H1 (cell line): ENCODE measurements around the gene LSM2. TPM values are rescaled to one million over a fixed set of nuclear protein-coding genes. Genes with fewer than 3 reads are reported as not detected.

Source experiments
- CTCF ChIA-PET: fragments of 300-600 bp; sonication (Branson Sonifier 250); formaldehyde crosslinking; loops from one replicate; lab custom pipeline; 2021; ENCODE audit not compliant: partially characterized antibody; lab: Charles Lee
- POLR2A ChIA-PET: fragments of 300-600 bp; sonication (Branson Sonifier 250); formaldehyde crosslinking; loops from one replicate; lab custom pipeline; 2021; ENCODE audit warnings: inconsistent platforms; ENCODE audit not compliant: partially characterized antibody; lab: Charles Lee
- DNase-seq, 2 experiments: peaks; one replicate each; pipeline versions ENCODE4 v3.0.0 to v3.0.0-alpha.2; 2010 to 2022; ENCODE audit warnings: low spot score in 2 of 2, low read depth in 1 of 2, mixed read lengths in 1 of 2
- FAIRE-seq: peaks from 2 replicates; lab custom pipeline; 2011; peaks lifted over from hg19 to GRCh38; lab: Jason Lieb, UNC
- H2AFZ ChIP-seq: 2 replicates; pipeline ENCODE4 v1.8.1; 2012; ENCODE audit warnings: low read length, inconsistent platforms
- H2AK5ac ChIP-seq: 2 replicates; pipeline ENCODE4 v1.6.1; 2013; ENCODE audit warnings: low read depth, low read length
- H2BK120ac ChIP-seq: replicated peaks from 2 replicates; pipeline ENCODE3; 2013; ENCODE audit warnings: low read depth, low read length, inconsistent platforms
- H2BK12ac ChIP-seq: 2 replicates; pipeline ENCODE4 v1.6.1; 2013; ENCODE audit warnings: low read depth, low read length
- H2BK15ac ChIP-seq: 2 replicates; pipeline ENCODE4 v1.6.1; 2013; ENCODE audit warnings: low read length
- H2BK20ac ChIP-seq: 2 replicates; pipeline ENCODE4 v1.6.1; 2013; ENCODE audit warnings: low read length
- H2BK5ac ChIP-seq: 2 replicates; pipeline ENCODE4 v1.6.1; 2013; ENCODE audit warnings: low read depth, low read length
- H3K14ac ChIP-seq: 2 replicates; pipeline ENCODE4 v1.6.1; 2013; ENCODE audit warnings: inconsistent platforms; ENCODE audit not compliant: insufficient read length
- H3K18ac ChIP-seq: 2 replicates; pipeline ENCODE4 v1.6.1; 2013; ENCODE audit warnings: low read length; ENCODE audit errors: extremely low read depth
- H3K23ac ChIP-seq: 2 replicates; pipeline ENCODE4 v1.6.1; 2013; ENCODE audit warnings: inconsistent platforms; ENCODE audit not compliant: insufficient read length
- H3K23me2 ChIP-seq: 2 replicates; pipeline ENCODE4 v1.6.1; 2013; ENCODE audit warnings: low read depth, low read length
- H3K27ac ChIP-seq: 2 replicates; pipeline ENCODE4 v1.6.1; 2011; ENCODE audit warnings: low read depth, low read length, inconsistent platforms
- H3K27me3 ChIP-seq, 4 experiments: replicated peaks in 1 of 4; 1 replicate in 1 of 4; 2 replicates in 3 of 4; pipeline versions ENCODE4 v1.6.1 to v1.8.1; 2011 to 2013; ENCODE audit warnings: low read length in 3 of 4, mild to moderate bottlenecking in 3 of 4, inconsistent platforms in 2 of 4, mixed read lengths in 2 of 4, moderate library complexity in 1 of 4; ENCODE audit not compliant: control insufficient read depth in 3 of 4, insufficient read depth in 3 of 4; ENCODE audit errors: extremely low read depth in 1 of 4
- H3K36me3 ChIP-seq, 4 experiments: 2 replicates each; pipeline versions ENCODE4 v1.6.1 to v1.8.1; 2011 to 2013; ENCODE audit warnings: mild to moderate bottlenecking in 4 of 4, low read length in 3 of 4, moderate library complexity in 2 of 4, control low read depth in 1 of 4, inconsistent platforms in 1 of 4; ENCODE audit not compliant: insufficient read depth in 4 of 4, control insufficient read depth in 2 of 4
- H3K4ac ChIP-seq: replicated peaks from 2 replicates; pipeline ENCODE3; 2013; ENCODE audit warnings: low read length, low read depth, mixed read lengths, inconsistent platforms; ENCODE audit not compliant: insufficient read length
- H3K4me1 ChIP-seq, 4 experiments: replicated peaks in 1 of 4; 1 replicate in 1 of 4; 2 replicates in 3 of 4; pipeline versions ENCODE4 v1.6.1 to v1.8.1; 2011 to 2013; ENCODE audit warnings: low read length in 3 of 4, inconsistent platforms in 2 of 4, mixed read lengths in 1 of 4; ENCODE audit not compliant: insufficient read depth in 4 of 4, control insufficient read depth in 3 of 4
- H3K4me2 ChIP-seq, 2 experiments: 2 replicates each; pipeline versions ENCODE4 v1.6.1 to v1.8.1; 2011 to 2013; ENCODE audit warnings: low read depth in 2 of 2, low read length in 2 of 2, control low read depth in 1 of 2, inconsistent platforms in 1 of 2, mild to moderate bottlenecking in 1 of 2; ENCODE audit not compliant: insufficient read depth in 1 of 2
- H3K4me3 ChIP-seq, 4 experiments: fragments of 200-600, 300-600 bp in 1 of 4; sonication (generic), shearing (Covaris generic), sonication (Bioruptor Twin) in 1 of 4; 2 replicates each; pipeline versions ENCODE4 v1.5.1 to v1.8.1; 2011 to 2016; ENCODE audit warnings: low read length in 4 of 4, low read depth in 3 of 4, control low read depth in 2 of 4, inconsistent platforms in 2 of 4, mild to moderate bottlenecking in 2 of 4, mixed read lengths in 1 of 4, moderate library complexity in 1 of 4; ENCODE audit not compliant: insufficient read depth in 2 of 4; ENCODE audit errors: extremely low read depth in 1 of 4
- H3K56ac ChIP-seq: replicated peaks from 2 replicates; pipeline ENCODE3; 2013; ENCODE audit warnings: low read depth, mild to moderate bottlenecking, mixed read lengths, low read length, inconsistent platforms; ENCODE audit not compliant: insufficient read length
- H3K79me1 ChIP-seq: 2 replicates; pipeline ENCODE4 v1.6.1; 2013; ENCODE audit warnings: low read depth, low read length, control low read depth
- H3K79me2 ChIP-seq, 2 experiments: 2 replicates each; pipeline versions ENCODE4 v1.6.1 to v1.8.1; 2012 to 2013; ENCODE audit warnings: low read length in 2 of 2, mild to moderate bottlenecking in 2 of 2, inconsistent platforms in 1 of 2; ENCODE audit not compliant: insufficient read depth in 2 of 2, control insufficient read depth in 1 of 2
- H3K9ac ChIP-seq, 4 experiments: replicated peaks in 1 of 4; 1 replicate in 1 of 4; 2 replicates in 3 of 4; pipeline versions ENCODE4 v1.6.1 to v1.8.1; 2011 to 2013; ENCODE audit warnings: low read depth in 3 of 4, low read length in 3 of 4, control low read depth in 2 of 4, mild to moderate bottlenecking in 2 of 4, moderate library complexity in 2 of 4, inconsistent platforms in 1 of 4; ENCODE audit errors: extremely low read depth in 1 of 4
- H3K9me3 ChIP-seq, 2 experiments: 2 replicates each; pipeline versions ENCODE4 v1.6.1 to v1.8.1; 2012 to 2013; ENCODE audit warnings: mild to moderate bottlenecking in 2 of 2, moderate library complexity in 2 of 2, control low read depth in 1 of 2, inconsistent platforms in 1 of 2, low read depth in 1 of 2, low read length in 1 of 2, mixed read lengths in 1 of 2; ENCODE audit not compliant: insufficient read depth in 2 of 2
- H4K20me1 ChIP-seq, 2 experiments: replicated peaks in 1 of 2; 2 replicates each; pipeline versions ENCODE3 to v1.8.1; 2011 to 2013; ENCODE audit warnings: inconsistent platforms in 2 of 2, low read length in 2 of 2, mild to moderate bottlenecking in 1 of 2; ENCODE audit not compliant: insufficient read depth in 2 of 2, control insufficient read depth in 1 of 2
- H4K5ac ChIP-seq: 2 replicates; pipeline ENCODE4 v1.6.1; 2013; ENCODE audit warnings: low read length, low read depth, mixed read lengths, inconsistent platforms; ENCODE audit not compliant: insufficient read length
- H4K8ac ChIP-seq: 2 replicates; pipeline ENCODE4 v1.8.0; 2013; ENCODE audit warnings: mild to moderate bottlenecking, moderate library complexity, low read length, inconsistent platforms; ENCODE audit not compliant: insufficient read depth; ENCODE audit errors: extremely low read depth
- H4K91ac ChIP-seq: replicated peaks from 2 replicates; pipeline ENCODE3; 2013; ENCODE audit warnings: low read length, mixed read lengths, inconsistent platforms; ENCODE audit not compliant: insufficient read length
- BCL11A ChIP-seq, 2 experiments: IDR thresholded peaks; one replicate each; pipeline ENCODE4 v1.6.1; 2011; ENCODE audit warnings: low read depth in 2 of 2, low read length in 2 of 2, mild to moderate bottlenecking in 2 of 2
- CHD1 ChIP-seq: IDR thresholded peaks from 2 replicates; pipeline ENCODE4 v1.6.1; 2012; ENCODE audit warnings: low read depth, low read length, improper control_type of control experiment
- CREB1 ChIP-seq: IDR thresholded peaks from 2 replicates; pipeline ENCODE4 v1.6.1; 2012; ENCODE audit warnings: inconsistent platforms
- KDM5A ChIP-seq: fragments of 200-600 bp; IDR thresholded peaks from 2 replicates; pipeline ENCODE4 v1.7.1; 2012; ENCODE audit warnings: mild to moderate bottlenecking, low read length, inconsistent platforms, mixed read lengths
- MAFK ChIP-seq: IDR thresholded peaks from 2 replicates; pipeline ENCODE4 v1.6.1; 2012; ENCODE audit warnings: low read depth, mild to moderate bottlenecking, improper control_type of control experiment, low read length
- MAX ChIP-seq: IDR thresholded peaks from 2 replicates; pipeline ENCODE4 v1.6.1; 2012; ENCODE audit warnings: inconsistent platforms
- NANOG ChIP-seq: IDR thresholded peaks from 2 replicates; pipeline ENCODE4 v1.6.1; 2011; ENCODE audit warnings: low read length, low read depth, mild to moderate bottlenecking, inconsistent platforms; ENCODE audit not compliant: insufficient read depth, poor library complexity, severe bottlenecking
- NRF1 ChIP-seq: IDR thresholded peaks from 2 replicates; pipeline ENCODE4 v1.6.1; 2011; ENCODE audit warnings: mild to moderate bottlenecking, low read depth, low read length, improper control_type of control experiment
- SIRT6 ChIP-seq: IDR thresholded peaks from one replicate; pipeline ENCODE4 v1.7.1; 2012; ENCODE audit warnings: low read length, inconsistent platforms
- SIX5 ChIP-seq: IDR thresholded peaks from 2 replicates; pipeline ENCODE4 v1.6.1; 2011; ENCODE audit warnings: mild to moderate bottlenecking, low read depth, low read length
- SP2 ChIP-seq: IDR thresholded peaks from 2 replicates; pipeline ENCODE4 v1.6.1; 2012; ENCODE audit warnings: mild to moderate bottlenecking, low read length, inconsistent platforms
- TCF12 ChIP-seq: IDR thresholded peaks from 2 replicates; pipeline ENCODE4 v1.6.1; 2011; ENCODE audit warnings: low read depth, mild to moderate bottlenecking, low read length
- USF2 ChIP-seq: IDR thresholded peaks from 2 replicates; pipeline ENCODE4 v1.6.1; 2011; ENCODE audit warnings: low read length, improper control_type of control experiment
- WGBS, 2 experiments: shearing (Covaris generic) in 1 of 2; methylation state at CpG; one replicate each; pipeline versions ENCODE4 v1.1.6 to v1.1.7; 2013 to 2015; ENCODE audit warnings: low lambda C conversion rate in 2 of 2, mixed read lengths in 2 of 2, inconsistent platforms in 1 of 2, low coverage in 1 of 2, missing lambda C conversion rate in 1 of 2; ENCODE audit not compliant: insufficient replicate concordance in 2 of 2, insufficient coverage in 1 of 2, insufficient read length in 1 of 2; ENCODE audit errors: extremely low coverage in 1 of 2, missing lambda C conversion rate in 1 of 2; 5-methylcytosine and 5-hydroxymethylcytosine counted together
- polyA plus RNA-seq, 7 experiments: library from polyadenylated mRNA; depleted of rRNA in 3 of 7; stranded (reverse) in 5 of 7; unstranded in 2 of 7; fragments of >200 nt in 5 of 7; fragments of 200-250 nt in 2 of 7; gene quantifications; 1 replicate in 5 of 7; 2 replicates in 1 of 7; 4 replicates in 1 of 7; pipeline versions ENCODE4 v1.2.1 to v1.2.3, GENCODE V29; 2011 to 2013; ENCODE audit warnings: missing spikeins in 2 of 7, mixed read lengths in 2 of 7
- total RNA-seq: library from RNA; stranded (reverse); fragmentation: NEBNext Ultra II Directional; extraction: Animal tissue kit (Norgen Biotek cat#: 25700); gene quantifications from 2 replicates; pipeline ENCODE4 v1.2.1, GENCODE V29; 2021

The LSM2 gene
- total and polyA plus RNA-seq, 2 of the 8 experiments (the other 6 are each of a cell fraction or from before 2014, with no cell fraction given): 127 to 168 TPM

GRCh38 chr6:31750411-31751022 is 56.2 kb downstream of the LSM2 start:
- no peak overlapping the region for H3K9ac ChIP-seq
- no peak overlapping the region for H3K23ac ChIP-seq
- H3K79me2 ChIP-seq: no peaks in the 10 kb centered on the region
- no peak overlapping the region for H2AFZ ChIP-seq
- ChIA-PET CTCF (interaction anchor here (0.7 to 4.2 kb wide), 4 partner anchors 20 to 140 kb away, joined by 3 to 25 read pairs (median 8); partner anchors contain the start of gene DDAH2), POLR2A (interaction anchor here (0.7 to 4.8 kb wide), 9 partner anchors 8 to 77 kb away, joined by 3 to 33 read pairs (median 4); partner anchors contain the start of genes HSPA1B, MSH5, SAPCD1 and VARS1)
- no peak overlapping the region for H2BK20ac ChIP-seq
- H2AK5ac ChIP-seq: no peak overlapping the region
- no peaks in the 10 kb centered on the region for H3K27me3 ChIP-seq
- H3K4me3 ChIP-seq: no peak overlapping the region
- H3K4me2 ChIP-seq: no peak overlapping the region
- H3K9me3 ChIP-seq: no peaks in the 10 kb centered on the region
- H3K14ac ChIP-seq: no peak overlapping the region
- FAIRE-seq (no peak), DNase-seq (no peak)
- no peak overlapping the region for H3K56ac ChIP-seq
- H4K5ac ChIP-seq: no peak overlapping the region
- H3K27ac ChIP-seq: no peak overlapping the region
- H3K79me1 ChIP-seq: no peaks in the 10 kb centered on the region
- no peak overlapping the region for H3K18ac ChIP-seq
- H3K23me2 ChIP-seq: no peaks in the 10 kb centered on the region
- H3K4me1 ChIP-seq: no peaks in the 10 kb centered on the region
- H3K36me3 ChIP-seq: peaks cover 0 to 7% (median 0%) of the 10 kb centered on the region in 4 experiments; a peak in 2 of 8 replicates
- no peak overlapping the region for H2BK15ac ChIP-seq
- no peaks in the 10 kb centered on the region for H4K20me1 ChIP-seq
- H4K8ac ChIP-seq: no peak overlapping the region
- H2BK12ac ChIP-seq: no peak overlapping the region
- H2BK5ac ChIP-seq: no peak overlapping the region
- no peak overlapping the region for H4K91ac ChIP-seq
- no peak overlapping the region for H2BK120ac ChIP-seq
- WGBS, 2 experiments: 91% methylated on average over 7 of the region's 7 CpGs; no CpG with 5 or more reads in 1 of the 2 experiments
- no peak overlapping the region for H3K4ac ChIP-seq
- TF ChIP-seq CREB1 (no peak), CHD1 (no peak), NRF1 (no peak), SIRT6 (no peak), BCL11A (IDR thresholded peaks at IDR 0.05; ENCODE audit: low read depth in 2 of 2, low read length in 2 of 2) (no peak), USF2 (no peak), NANOG (no peak), SIX5 (no peak), MAFK (no peak), TCF12 (no peak), SP2 (no peak), KDM5A (no peak), MAX (no peak)
